T-helper 1 cell treated with Interleukin-12 subunit alpha and Interleukin-12 subunit beta and Interleukin-4 antibody, amounts not matched to agents 30 ng/mL and 1 ng/mL, for 36 hours (primary cell): ENCODE data around the gene ZC3H4. TPM values are rescaled to one million over a fixed set of nuclear protein-coding genes. Genes with fewer than 3 reads are reported as not detected.
"Not testable (repeated sequence)": the region's sequence is repeated elsewhere in the genome, so short reads cannot be mapped to it uniquely, and the experiment has no call there.

Experiments
- intact Hi-C: fragments of 100-400 bp; cut with micrococcal nuclease; formaldehyde crosslinking; loops from one replicate; pipeline ENCODE4 v1.15.1; 2024
- total RNA-seq: library from RNA; stranded (reverse); gene quantifications from 2 replicates; pipeline ENCODE4 v1.2.3, GENCODE V29; 2022

The ZC3H4 gene
- total RNA-seq, 1 donor from 2014 or later: 135 TPM

GRCh38 chr19:47058621-47059022 lies 55.0 kb downstream of the ZC3H4 start:
- intact Hi-C loops: loop anchor here (2.0 kb wide), 1 partner anchor 16 kb away; no protein-coding TSS in a partner anchor

- intact Hi-C loops: no loop called here
Observed at GRCh38 chr19:47057328-47057727, 56.2 kb downstream of the ZC3H4 start.

- intact Hi-C loops: no loop called here
Observed at GRCh38 chr19:47056411-47056810, 57.2 kb downstream of the ZC3H4 start.

- intact Hi-C loops: not testable (repeated sequence)
Observed at GRCh38 chr19:47050562-47050961, 63.0 kb downstream of the ZC3H4 start.

- intact Hi-C loops: loop anchor here (2.0 to 5.0 kb wide), 4 partner anchors 95 to 1357 kb away; partner anchors contain the start of genes DHX34, QPCTL and SNRPD2
Observed at GRCh38 chr19:47049307-47049700, 64.3 kb downstream of the ZC3H4 start.

DNA sequence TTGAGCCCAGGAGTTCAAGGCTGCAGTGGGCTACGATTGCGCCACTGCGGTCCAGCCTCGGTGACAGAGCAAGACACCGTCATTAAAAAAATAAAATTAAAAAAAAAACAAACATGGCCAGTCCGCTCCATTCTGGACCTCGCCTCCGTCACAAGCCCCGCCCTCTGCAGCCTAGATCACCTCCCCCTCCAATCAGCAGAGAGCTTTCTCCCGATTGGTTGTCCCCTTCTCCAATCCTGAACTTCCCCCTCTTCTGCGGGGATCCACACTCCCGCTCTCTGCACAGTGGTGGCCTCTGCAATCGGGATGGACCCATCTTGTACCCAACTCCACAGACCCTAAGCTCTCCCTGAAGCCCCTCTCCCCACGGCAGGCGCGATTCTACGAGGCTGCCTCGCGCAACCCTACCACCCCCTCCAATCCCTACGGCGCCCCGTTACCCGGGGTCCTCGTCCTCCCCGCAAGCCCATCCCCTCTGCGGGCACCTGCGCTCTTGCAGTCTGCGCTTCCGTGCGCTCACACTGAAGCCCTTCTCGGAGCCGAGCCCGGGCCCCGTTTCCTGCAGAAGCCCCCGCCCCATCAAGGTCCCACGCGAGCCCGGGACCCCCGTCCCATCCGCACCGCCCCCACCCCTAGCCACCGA lies 65.7 kb downstream of the ZC3H4 start:
- intact Hi-C loops: loop anchor here (1.0 to 5.0 kb wide), 11 partner anchors 13 to 1356 kb away; partner anchors contain the start of genes AP2S1, CCDC9, DACT3 and DHX34

GRCh38 chr19:47047272-47047762 lies 66.3 kb downstream of the ZC3H4 start:
- intact Hi-C loops: loop anchor here (5.0 kb wide), 2 partner anchors 180 to 1355 kb away; partner anchors contain the start of genes QPCTL and SNRPD2

DNA sequence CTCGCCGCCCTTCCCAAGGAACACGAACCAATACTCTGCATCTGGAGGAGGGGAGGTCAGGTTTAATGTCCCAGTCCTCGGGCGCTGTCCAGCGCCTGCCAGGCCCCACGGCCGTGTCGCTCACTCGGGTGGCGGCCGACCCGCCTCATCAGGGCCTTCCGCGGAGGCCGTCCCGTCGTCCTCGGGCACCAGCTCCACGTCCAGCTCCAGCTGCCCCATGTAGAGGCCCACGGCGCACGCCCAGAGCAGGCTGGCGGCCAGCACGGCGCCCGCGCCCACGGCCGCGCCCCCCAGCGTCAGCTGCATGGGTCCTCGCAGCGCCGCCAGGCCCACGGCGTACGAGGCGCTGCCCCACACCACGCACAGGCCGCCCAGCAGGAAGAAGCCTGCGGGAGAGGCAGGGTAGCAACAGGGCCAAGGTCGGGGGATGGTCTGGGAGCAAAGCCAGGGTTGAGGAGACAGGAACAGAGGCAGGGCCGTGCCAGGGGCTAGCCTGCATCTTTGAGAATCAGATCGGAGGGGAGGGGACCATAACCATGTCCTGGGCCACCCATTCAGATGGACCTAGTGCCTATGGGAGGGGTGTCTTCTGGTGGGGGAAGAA lies 67.6 kb downstream of the ZC3H4 start:
- intact Hi-C loops: loop anchor here (5.0 kb wide), 2 partner anchors 181 to 1354 kb away; partner anchors contain the start of genes QPCTL and SNRPD2

- intact Hi-C loops: loop anchor here (5.0 kb wide), 2 partner anchors 182 to 1353 kb away; partner anchors contain the start of genes QPCTL and SNRPD2
Observed at GRCh38 chr19:47044946-47045866, 68.4 kb downstream of the ZC3H4 start.

- intact Hi-C loops: no loop called here
Observed at GRCh38 chr19:47040869-47041268, 72.7 kb downstream of the ZC3H4 start.

- intact Hi-C loops: loop anchor here (5.0 kb wide), 3 partner anchors 38 to 1323 kb away; partner anchors contain the start of genes SYNGR4 and TMEM143
Observed at GRCh38 chr19:47039239-47039874, 74.2 kb downstream of the ZC3H4 start.

GRCh38 chr19:47037766-47038165 lies 75.8 kb downstream of the ZC3H4 start:
- intact Hi-C loops: loop anchor here (5.0 kb wide), 3 partner anchors 40 to 1325 kb away; partner anchors contain the start of genes SYNGR4 and TMEM143

GRCh38 chr19:47036097-47036651 lies 77.4 kb downstream of the ZC3H4 start:
- intact Hi-C loops: loop anchor here (1.0 to 5.0 kb wide), 6 partner anchors 41 to 1326 kb away; partner anchors contain the start of genes ARHGAP35, SYNGR4, TMEM143 and ZC3H4

DNA sequence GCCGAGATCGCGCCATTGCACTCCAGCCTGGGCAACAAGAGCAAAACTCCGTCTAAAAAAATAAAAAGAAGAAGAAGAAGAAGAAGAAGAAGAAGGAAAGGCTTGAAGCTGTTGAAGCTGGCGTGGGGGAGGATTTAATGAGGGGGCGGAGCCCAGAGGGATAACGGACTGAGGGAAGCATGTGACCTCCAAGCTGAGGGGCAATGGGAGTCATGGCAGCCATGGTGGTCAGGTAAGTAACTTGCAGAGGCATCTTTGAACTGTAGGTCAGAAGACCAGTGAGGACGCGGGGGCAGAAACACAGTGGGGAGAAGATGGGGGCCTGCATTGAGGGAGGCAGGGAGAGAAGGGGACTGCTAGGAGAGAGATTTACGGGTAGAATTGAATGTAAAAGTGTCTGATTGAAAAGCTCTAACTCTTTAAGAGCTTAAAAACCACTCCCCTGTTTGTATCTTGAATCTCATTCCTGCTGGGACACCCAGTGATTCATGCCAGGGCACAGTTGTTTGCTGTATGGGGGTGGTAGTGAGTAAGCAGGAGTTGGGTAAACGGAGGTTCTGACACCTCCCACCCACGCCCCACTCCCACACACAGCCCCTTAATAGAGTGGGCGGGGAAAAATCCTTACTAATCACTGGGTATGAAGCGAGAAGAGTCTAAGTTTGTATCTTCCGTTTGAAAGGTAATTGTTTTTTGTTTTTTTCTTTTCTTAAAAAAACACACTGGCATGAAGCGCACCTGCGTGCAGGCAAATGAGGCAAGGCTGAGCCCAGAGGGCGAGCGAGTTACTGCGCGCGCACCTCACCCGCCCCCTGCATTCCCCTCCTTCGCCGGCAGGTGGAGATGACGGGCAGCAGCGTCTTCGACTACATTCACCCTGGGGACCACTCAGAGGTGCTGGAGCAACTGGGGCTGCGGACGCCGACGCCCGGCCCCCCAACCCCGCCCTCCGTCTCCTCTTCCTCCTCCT lies 78.2 kb downstream of the ZC3H4 start:
- intact Hi-C loops: loop anchor here (1.0 to 5.0 kb wide), 10 partner anchors 13 to 1327 kb away; partner anchors contain the start of genes AP2S1, ARHGAP35, SYNGR4 and TMEM143

DNA sequence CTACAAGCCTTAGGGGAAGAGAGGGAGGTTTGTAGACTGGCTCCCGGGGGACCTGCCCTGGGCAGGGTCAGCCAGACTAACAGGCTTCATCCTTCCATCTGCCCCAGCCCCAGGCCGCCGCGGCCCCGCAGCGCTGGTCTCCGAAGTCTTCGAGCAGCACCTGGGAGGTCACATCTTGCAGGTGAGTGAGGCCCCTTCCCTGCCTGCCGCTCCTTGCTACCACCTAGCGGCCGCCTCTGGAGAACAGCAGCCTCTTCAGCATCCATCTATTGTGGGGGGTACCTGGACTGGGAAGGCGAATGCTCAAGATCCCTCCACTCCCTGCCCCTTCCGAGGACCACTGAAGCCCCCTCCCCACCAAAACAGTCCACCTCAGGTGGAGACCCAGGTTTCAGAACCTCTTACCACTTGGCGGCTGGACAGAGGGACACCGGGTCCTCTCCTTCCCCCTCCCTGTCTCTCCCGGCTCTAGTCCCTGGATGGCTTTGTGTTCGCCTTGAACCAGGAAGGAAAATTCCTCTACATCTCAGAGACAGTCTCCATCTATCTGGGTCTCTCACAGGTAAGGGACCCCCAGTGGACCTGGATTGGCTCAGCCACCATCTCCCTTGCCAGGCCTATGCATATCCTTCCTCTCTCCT lies 81.3 kb downstream of the ZC3H4 start:
- intact Hi-C loops: loop anchor here (1.0 kb wide), 1 partner anchor 19 kb away; no protein-coding TSS in a partner anchor

GRCh38 chr19:47028195-47028601 lies 85.4 kb downstream of the ZC3H4 start:
- intact Hi-C loops: no loop called here

- intact Hi-C loops: no loop called here
Observed at GRCh38 chr19:47027586-47028088, 85.9 kb downstream of the ZC3H4 start.

DNA sequence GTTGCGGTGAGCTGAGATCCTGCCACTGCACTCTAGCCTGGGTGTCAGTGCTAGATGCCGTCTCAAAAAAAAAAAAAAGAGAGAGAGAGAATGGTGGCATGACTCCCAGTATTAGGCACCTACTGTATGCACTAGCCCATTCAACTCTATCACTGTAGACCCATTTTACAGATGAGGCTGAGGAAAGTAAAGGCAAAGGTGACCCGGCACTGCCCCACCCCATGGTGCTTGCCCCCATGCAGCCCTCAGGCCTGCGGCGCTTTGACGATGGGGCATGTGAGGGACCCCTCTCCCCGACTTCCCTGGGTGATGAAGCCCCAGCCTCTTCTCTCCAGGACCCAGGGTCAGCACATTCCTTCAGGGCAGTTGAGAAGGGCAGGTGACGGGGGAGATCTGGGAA lies 86.7 kb downstream of the ZC3H4 start:
- intact Hi-C loops: no loop called here
